8988T (cell line): ENCODE data around the gene NR1I3.
"Not testable (repeated sequence)": the region's sequence is repeated elsewhere in the genome, so short reads cannot be mapped to it uniquely, and the experiment has no call there.

Experiments
- DNase-seq: peaks from one replicate; pipeline ENCODE4 v3.0.0; 2011

The NR1I3 gene

GRCh38 chr1:161238039-161238473 is at the start of gene NR1I3:
Gene NR1I3 (minus strand): TSS chr1:161238203. CDS start chr1:161236565, 1,638 bp downstream.
- no peak for DNase-seq

DNA sequence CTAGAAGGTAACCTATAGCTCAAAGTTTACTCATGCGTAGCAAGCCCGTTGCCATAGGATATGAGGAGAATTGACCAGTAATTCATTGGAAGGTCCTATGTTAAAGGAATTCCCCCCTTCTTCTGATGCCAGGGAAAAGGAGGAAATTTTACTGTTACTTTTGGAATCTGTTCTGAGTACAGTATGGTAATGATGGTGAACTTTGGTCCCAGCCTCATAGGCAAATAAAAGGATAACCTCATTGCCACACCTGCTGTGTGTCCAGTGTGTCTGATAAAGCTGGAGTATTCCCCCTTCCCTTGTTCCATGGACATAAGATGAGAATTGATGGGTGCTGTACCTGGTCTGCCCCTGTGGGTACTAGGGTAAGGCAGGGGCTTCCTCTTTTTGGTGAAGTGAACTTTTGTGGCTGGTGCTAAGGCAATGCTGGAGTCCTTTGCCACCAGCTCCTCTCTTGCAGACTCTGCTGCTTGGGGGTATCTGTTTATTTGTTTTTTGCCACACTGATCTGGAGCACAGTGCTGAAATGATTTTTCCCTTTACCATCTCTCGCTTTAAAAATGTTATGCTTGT is 49.6 kb upstream of the NR1I3 start:
- DNase-seq, result no peak

DNA sequence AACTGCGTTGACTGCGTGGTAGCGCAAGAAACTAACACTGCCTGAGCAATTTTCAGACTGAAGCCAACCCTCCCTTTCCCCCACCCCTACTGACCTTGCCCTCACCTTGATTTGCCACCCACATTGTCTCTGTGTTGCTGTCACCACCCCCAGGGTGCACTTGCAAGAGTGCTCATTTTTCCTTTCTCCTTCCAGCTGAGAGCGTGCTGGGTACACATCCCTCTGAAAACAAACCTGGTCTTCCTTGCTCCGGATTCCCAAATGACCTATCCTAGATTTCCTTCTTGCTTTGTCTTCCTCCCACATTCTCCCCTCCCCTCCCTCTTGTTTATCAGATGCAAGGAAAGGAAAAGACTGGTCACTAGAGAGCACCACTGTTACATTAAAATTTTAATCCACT is 47.5 kb upstream of the NR1I3 start:
- DNase-seq, result no peak

DNA sequence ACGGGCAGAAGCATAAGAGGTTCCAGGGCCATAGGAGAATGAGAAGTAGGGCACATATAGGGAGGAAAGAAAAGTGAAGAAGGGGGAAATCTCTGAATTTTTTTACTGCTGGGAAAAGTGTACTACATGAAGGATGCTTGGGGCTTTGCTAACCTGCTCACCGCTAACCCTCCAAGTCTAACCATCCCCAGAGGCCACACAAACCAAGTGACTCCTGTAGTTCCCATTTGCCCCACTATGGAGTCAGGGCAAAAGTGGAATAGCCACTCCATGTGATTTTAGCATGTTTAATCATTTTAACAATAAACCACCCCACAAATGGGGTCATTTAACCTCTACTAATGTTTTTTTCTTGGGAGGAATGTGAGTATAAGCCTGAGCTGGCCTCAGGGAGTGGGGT is 47.1 kb upstream of the NR1I3 start:
- DNase-seq, result no peak

- no peak for DNase-seq
These were observed 45.0 kb upstream of the NR1I3 start for GRCh38 chr1:161282991-161283390.

DNA sequence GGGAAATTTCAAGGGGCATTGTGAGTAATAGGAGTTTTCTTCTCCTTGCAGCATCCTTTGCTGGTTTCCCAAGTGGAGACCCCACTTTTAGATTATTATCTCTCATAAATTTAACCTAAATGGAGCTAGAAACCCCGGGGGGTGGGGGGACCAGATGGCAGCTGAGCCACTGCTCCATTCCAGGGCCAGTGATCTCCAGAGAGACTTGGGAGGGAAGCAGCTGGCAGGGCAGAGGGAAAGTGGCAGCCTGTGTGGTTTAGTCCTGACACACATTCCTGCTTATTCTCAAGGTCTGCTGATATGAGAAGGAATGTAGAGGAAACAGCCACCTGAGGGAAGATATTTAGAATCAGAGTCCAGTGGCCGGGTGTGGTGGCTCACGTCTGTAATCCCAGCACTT is 36.9 kb upstream of the NR1I3 start:
- DNase-seq, result no peak

DNA sequence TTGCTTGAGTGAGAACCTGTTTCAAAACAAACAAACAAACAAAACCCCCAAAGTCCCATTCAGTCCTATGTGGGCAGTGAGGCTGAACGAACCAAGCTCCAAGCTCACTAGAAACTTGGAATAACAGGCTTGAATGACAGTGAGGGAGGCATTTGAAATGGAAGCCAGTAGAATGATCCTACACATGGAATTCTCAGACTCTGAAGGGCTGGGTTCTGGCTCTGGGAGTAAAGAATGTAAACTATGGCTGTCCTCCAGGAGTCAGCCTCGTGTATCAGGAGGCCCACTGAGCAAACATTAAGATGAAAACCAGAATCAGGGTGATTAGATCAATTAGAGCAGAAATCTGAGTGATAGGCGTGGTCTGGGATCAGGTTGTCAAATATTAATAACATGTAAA is 35.4 kb upstream of the NR1I3 start:
- no peak for DNase-seq

- no peak for DNase-seq
These were observed 29.3 kb upstream of the NR1I3 start for GRCh38 chr1:161267321-161267720.

- DNase-seq, result no peak
These were observed 28.8 kb upstream of the NR1I3 start for GRCh38 chr1:161266836-161267235.

- DNase-seq, result no peak
These were observed 28.2 kb upstream of the NR1I3 start for GRCh38 chr1:161266202-161266601.

DNA sequence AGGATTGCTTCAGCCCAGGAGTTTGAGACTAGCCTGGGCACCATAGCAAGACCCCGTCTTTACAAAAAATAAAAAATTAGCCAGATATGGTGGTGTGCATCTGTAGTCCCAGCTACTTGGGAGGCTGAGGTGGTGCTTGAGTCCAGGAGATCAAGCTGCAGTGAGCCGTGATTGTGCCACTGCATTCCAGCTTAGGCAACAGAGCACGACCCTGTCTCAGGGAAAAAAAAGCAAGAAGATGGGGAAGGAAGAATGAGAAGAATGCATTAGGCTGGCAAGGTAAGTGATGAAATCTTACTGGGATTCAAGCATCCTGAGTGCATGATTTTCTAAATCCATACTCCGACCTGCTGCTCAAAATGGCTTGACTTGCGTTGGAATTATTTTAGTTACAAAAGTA is 27.3 kb upstream of the NR1I3 start:
- DNase-seq, result no peak

DNA sequence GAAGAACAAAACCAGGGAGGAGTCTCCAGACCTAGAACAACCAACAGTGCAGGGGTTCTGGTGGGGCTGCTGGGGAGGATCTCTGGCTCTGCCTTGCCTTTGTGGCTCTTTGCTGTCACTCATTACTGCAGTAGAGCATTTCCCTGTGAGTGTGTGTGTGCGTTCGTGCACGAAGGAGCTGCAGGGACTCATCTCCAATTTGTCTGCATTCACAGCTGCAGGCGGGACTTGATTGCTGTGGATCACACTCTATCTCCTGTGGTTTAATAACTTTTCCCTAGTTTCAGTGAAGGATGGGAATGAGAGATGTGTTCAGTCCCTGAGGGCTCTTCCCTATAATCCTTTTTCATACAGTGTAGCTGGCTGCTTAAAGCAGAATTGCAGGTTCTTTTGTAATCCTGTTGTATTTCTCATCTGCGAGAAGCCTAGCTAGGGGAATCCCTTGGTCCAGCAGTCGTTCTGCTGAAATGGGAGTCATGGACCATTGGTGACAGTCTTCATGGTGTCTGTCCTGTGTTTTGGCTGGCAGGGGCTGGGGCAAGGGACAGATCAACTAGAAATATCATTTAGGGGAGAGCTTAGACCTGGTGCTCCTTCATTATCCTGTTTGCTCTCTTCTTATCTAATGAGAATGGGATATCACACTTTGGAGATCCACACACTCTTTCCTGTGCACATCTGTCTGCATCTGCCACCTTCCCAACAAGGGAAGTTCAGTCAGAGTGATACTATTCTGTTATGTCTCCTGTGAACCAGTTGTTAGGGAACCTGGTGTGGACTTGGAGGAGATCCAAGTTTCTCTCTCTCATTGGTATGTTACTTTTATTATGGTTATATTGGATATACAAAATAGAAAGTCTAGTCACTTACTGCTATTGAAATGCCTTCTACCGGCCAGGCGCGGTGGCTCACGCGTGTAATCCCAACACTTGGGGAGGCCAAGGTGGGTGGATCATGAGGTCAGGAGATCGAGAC is 23.5 kb upstream of the NR1I3 start:
- no peak for DNase-seq

- DNase-seq, result no peak
These were observed 22.6 kb upstream of the NR1I3 start for GRCh38 chr1:161260376-161261260.

DNA sequence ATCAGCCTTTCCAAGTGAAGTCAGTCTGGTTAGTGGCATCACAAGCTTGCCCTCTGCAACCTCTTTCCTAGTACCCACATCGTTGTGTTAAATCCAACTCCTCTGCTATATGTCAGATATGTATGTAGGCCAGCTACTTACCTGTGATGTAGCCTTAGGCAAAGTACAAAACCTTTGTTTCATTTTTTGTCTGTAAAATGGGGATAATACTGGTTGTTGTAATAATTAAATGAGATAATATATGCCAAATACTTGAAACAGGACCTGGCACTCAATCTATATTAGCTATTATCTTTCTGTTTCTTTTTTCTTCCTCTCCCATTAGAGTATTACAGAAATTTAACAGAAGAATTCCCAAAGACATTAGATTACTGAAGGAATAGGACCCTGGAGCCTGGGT is 21.8 kb upstream of the NR1I3 start:
- no peak for DNase-seq

- no peak for DNase-seq
These were observed 21.3 kb upstream of the NR1I3 start for GRCh38 chr1:161259345-161259702.

DNA sequence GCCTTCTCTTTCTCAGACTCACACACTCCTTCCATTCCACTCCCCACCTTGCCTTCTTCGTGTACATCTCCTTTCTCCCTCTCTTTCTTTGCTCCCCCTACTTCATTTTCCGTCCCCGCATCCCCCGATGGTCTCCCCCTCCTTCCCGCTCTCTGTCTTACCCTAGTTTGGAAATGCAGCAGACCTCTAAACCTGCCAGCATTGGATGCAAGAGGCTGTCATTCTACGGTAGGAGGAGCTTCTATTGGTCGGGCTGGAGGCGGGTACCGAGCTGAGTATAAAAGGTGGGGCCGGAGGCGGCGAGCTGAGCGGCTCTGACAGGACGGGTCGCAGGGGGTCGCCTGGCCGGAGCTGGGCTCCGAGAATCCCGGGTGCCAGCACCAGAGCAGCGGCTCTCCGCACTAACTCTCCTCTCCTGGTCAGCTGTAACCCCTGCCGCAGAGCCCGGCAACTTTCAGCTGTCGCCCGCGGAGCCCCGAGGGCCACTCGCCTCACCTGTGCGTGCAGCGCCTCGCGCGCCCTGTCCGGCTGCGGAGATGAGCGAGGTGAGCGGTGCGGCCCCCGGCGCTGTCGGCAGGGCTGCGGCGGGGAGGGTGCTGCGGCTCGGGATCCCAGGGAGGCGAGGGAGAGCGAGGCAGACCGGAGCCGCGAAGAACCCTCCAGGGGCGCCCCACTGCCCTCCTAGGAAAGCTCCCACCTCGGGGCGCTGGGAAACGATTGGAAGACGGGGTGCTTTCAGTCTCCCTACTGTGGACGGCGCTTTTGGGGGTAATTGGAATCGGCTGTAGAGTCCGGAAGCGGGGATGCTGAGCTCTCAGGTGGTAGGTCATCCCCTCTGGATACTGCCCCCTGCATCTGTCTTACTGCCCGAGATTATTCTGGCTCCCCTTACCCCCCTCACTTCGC is 20.7 kb upstream of the NR1I3 start, which contains the start of gene PCP4L1:
PCP4L1 (plus strand) TSS at position 307 of the 906 bp plus-strand sequence; CDS start at position 537, 230 bp downstream.
- DNase-seq, result no peak

DNA sequence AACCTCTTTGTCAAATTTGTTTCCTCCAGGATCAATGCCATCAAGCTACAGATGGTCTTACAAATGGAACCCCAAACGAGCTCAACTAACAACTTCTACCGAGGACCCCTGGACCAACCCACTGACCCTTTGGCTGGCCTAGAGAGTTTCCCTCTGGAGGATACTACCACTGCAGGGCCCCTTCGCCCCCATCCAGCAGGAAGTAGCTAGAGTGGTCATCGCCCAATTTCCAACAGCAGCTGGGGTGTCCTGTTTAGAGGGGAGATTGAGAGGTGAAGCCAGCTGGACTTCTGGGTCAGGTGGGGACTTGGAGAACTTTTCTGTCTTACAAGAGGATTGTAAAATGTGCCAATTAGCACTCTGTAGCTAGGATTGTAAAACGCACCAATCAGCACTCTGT is 19.1 kb upstream of the NR1I3 start:
- not testable (repeated sequence) for DNase-seq

GRCh38 chr1:161255955-161256520 is 18.0 kb upstream of the NR1I3 start:
- not testable (repeated sequence) for DNase-seq

- not testable (repeated sequence) for DNase-seq
These were observed 17.3 kb upstream of the NR1I3 start for GRCh38 chr1:161255302-161255701.

DNA sequence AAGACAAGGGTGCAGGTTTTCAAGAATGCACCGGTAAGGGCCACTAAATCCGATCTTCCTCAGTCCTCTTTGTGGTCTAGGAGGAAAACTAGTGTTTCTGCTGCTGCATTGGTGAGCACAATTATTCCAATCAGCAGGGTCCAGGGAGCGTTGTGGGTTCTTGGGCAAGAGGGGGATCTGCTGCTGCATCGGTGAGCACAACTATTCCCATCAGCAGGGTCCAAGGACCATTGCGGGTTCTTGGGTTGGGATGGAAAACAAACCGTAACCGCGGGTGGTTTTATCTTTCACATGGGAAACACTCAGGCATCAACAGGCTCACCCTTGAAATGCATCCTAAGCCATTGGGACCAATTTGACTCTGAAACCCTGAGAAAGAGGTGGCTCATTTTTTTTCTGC is 13.6 kb upstream of the NR1I3 start:
- DNase-seq, result no peak

DNA sequence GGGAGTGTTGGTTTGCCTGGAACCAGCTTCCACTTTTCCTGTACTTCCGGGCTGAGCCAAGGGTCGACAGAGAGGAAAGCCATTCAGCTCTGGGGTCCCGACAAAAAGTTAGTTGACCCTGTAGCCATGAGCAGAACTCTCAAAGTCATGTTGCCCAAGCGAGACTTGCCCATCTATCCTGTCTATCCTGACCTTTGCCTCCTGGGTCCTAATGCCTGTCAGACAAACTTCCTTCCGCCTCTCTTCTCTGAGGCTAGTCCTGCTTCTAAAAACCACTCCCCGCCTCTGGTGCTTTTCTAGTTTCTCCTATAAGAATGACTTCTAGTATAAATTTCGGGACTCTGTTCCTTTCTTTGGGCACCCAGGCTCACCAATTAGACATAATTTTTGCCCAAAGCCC is 12.8 kb upstream of the NR1I3 start:
- DNase-seq, result no peak

DNA sequence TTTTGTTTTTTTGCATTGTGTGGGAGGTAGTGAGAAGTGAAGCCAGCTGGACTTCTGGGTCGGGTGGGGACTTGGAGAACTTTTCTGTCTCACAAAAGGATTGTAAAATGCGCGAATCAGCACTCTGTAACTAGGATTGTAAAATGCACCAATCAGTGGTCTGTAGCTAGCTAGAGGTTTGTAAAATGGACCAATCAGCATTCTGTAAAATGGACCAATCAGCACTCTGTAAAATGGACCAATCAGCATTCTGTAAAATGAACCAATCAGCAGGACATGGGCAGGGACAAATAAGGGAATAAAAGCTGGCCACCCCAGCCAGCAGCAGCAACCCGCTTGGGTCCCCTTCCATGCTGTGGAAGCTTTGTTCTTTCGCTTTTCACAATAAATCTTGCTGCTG is 12.1 kb upstream of the NR1I3 start:
- not testable (repeated sequence) for DNase-seq
